DOHH2 (cell line): ENCODE data around the gene KRT12.

ENCODE experiments used
- H3F3A ChIP-seq: fragments of 200-600 bp; sonication (generic), shearing (Covaris generic); 2 replicates; pipeline ENCODE4 v1.6.0; 2016; ENCODE audit warnings: antibody characterized with exemption, mild to moderate bottlenecking; ENCODE audit not compliant: control insufficient read depth, insufficient read depth
- H3K27ac ChIP-seq: fragments of 200-600 bp; sonication (generic); 2 replicates; pipeline ENCODE4 v1.5.1; 2014; ENCODE audit warnings: low read depth, mild to moderate bottlenecking, low read length, moderate library complexity
- H3K27me3 ChIP-seq: fragments of 200-600 bp; sonication (generic); 2 replicates; pipeline ENCODE4 v1.6.1; 2014; ENCODE audit warnings: mild to moderate bottlenecking, low read length, mixed read lengths; ENCODE audit not compliant: control insufficient read depth
- H3K36me3 ChIP-seq: fragments of 200-600 bp; sonication (generic); 2 replicates; pipeline ENCODE4 v1.6.1; 2014; ENCODE audit warnings: mild to moderate bottlenecking, low read length, moderate library complexity, mixed read lengths; ENCODE audit not compliant: control insufficient read depth
- H3K4me1 ChIP-seq: fragments of 200-600 bp; sonication (generic); 2 replicates; pipeline ENCODE4 v1.6.1; 2014; ENCODE audit warnings: mild to moderate bottlenecking, low read length, mixed read lengths; ENCODE audit not compliant: control insufficient read depth
- H3K4me2 ChIP-seq: fragments of 200-600 bp; sonication (generic); 2 replicates; pipeline ENCODE4 v1.6.0; 2014; ENCODE audit warnings: mild to moderate bottlenecking, low read length, moderate library complexity
- H3K4me3 ChIP-seq: fragments of 200-600 bp; sonication (generic); 2 replicates; pipeline ENCODE4 v1.5.1; 2014; ENCODE audit warnings: mild to moderate bottlenecking, low read length, mixed read lengths
- H3K79me2 ChIP-seq: fragments of 200-600 bp; sonication (generic); 2 replicates; pipeline ENCODE4 v1.6.1; 2014; ENCODE audit warnings: mild to moderate bottlenecking, low read length, mixed read lengths; ENCODE audit not compliant: control insufficient read depth
- H3K9me2 ChIP-seq: fragments of 200-600 bp; sonication (generic); replicated peaks from 2 replicates; pipeline ENCODE4 v1.6.1; 2014; ENCODE audit warnings: mild to moderate bottlenecking, low read length, mixed read lengths; ENCODE audit not compliant: control insufficient read depth
- H3K9me3 ChIP-seq: fragments of 200-600 bp; sonication (generic); 2 replicates; pipeline ENCODE4 v1.6.1; 2014; ENCODE audit warnings: antibody characterized with exemption, low read length, mixed read lengths; ENCODE audit not compliant: control insufficient read depth, insufficient read depth
- H4K20me1 ChIP-seq: fragments of 200-600 bp; sonication (generic); 2 replicates; pipeline ENCODE4 v1.6.0; 2014; ENCODE audit warnings: low read depth, mild to moderate bottlenecking, antibody characterized with exemption, low read length, moderate library complexity; ENCODE audit not compliant: control insufficient read depth, insufficient read depth
- CTCF ChIP-seq: fragments of 200-600 bp; sonication (generic); IDR thresholded peaks from one replicate; pipeline ENCODE4 v1.5.1; 2014; ENCODE audit warnings: antibody characterized with exemption, mild to moderate bottlenecking, low read depth, low read length; ENCODE audit not compliant: poor library complexity, severe bottlenecking
- EZH2phosphoT487 ChIP-seq: fragments of 200-600 bp; sonication (generic); IDR thresholded peaks from 2 replicates; pipeline ENCODE4 v1.6.1; 2017; ENCODE audit warnings: borderline replicate concordance, mild to moderate bottlenecking, antibody characterized with exemption, low read length, moderate library complexity, mixed read lengths

KRT12 gene

GRCh38 chr17:40906613-40907012, 39.6 kb upstream of the KRT12 start:
- TF ChIP-seq CTCF = no peak
- TF ChIP-seq EZH2phosphoT487 = no peak
- peaks cover 12% of the 10 kb centered on the region for H3K27me3 ChIP-seq
- H3K9me3 ChIP-seq = no peaks in the 10 kb centered on the region
- H3F3A ChIP-seq = no peaks in the 10 kb centered on the region
- no peaks in the 10 kb centered on the region for H3K9me2 ChIP-seq
- no peak overlapping the region for H3K4me2 ChIP-seq
- no peaks in the 10 kb centered on the region for H3K79me2 ChIP-seq
- no peaks in the 10 kb centered on the region for H3K36me3 ChIP-seq
- no peak overlapping the region for H3K4me3 ChIP-seq
- no peak overlapping the region for H3K27ac ChIP-seq
- H4K20me1 ChIP-seq = no peaks in the 10 kb centered on the region
- H3K4me1 ChIP-seq = no peaks in the 10 kb centered on the region

GRCh38 chr17:40905370-40905769, 38.3 kb upstream of the KRT12 start:
- no peak overlapping the region for H3K4me2 ChIP-seq

GRCh38 chr17:40903129-40903847, 36.3 kb upstream of the KRT12 start:
- Histone ChIP-seq H3F3A (no peaks in the 10 kb centered on the region), H3K36me3 (no peaks in the 10 kb centered on the region), H4K20me1 (no peaks in the 10 kb centered on the region), H3K9me3 (no peaks in the 10 kb centered on the region), H3K4me2 (no peak overlapping the region), H3K27me3 (no peaks in the 10 kb centered on the region), H3K4me1 (no peaks in the 10 kb centered on the region), H3K4me3 (no peak overlapping the region), H3K27ac (no peak overlapping the region), H3K9me2 (no peaks in the 10 kb centered on the region), H3K79me2 (no peaks in the 10 kb centered on the region)
- no peak for TF ChIP-seq CTCF
- TF ChIP-seq EZH2phosphoT487 = no peak

More at GRCh38 chr17:40905370-40905769, 38.3 kb upstream of the KRT12 start:
- Histone ChIP-seq H3K79me2 (no peaks in the 10 kb centered on the region), H3K27me3 (peaks cover 7% of the 10 kb centered on the region; the same call in 1 of the 2 replicates), H3K36me3 (no peaks in the 10 kb centered on the region), H3K4me1 (no peaks in the 10 kb centered on the region), H3K9me2 (no peaks in the 10 kb centered on the region), H3K27ac (no peak overlapping the region), H4K20me1 (no peaks in the 10 kb centered on the region), H3F3A (no peaks in the 10 kb centered on the region), H3K9me3 (no peaks in the 10 kb centered on the region), H3K4me3 (no peak overlapping the region)
- TF ChIP-seq CTCF = no peak
- TF ChIP-seq EZH2phosphoT487 = no peak
